GM21515 (cell line): ENCODE data around the gene SLC9A9.
A peak's percentile ranks its signal among the peaks of the same experiment; 100 is the strongest.
"Not testable (repeated sequence)": the region's sequence is repeated elsewhere in the genome, so short reads cannot be mapped to it uniquely, and the experiment has no call there.

Source experiments
- ATAC-seq: cut with Tn5 transposase; IDR thresholded peaks from one replicate; pipeline ENCODE4 v1.9.1; 2021; ENCODE audit not compliant: unreplicated experiment

SLC9A9 gene

DNA sequence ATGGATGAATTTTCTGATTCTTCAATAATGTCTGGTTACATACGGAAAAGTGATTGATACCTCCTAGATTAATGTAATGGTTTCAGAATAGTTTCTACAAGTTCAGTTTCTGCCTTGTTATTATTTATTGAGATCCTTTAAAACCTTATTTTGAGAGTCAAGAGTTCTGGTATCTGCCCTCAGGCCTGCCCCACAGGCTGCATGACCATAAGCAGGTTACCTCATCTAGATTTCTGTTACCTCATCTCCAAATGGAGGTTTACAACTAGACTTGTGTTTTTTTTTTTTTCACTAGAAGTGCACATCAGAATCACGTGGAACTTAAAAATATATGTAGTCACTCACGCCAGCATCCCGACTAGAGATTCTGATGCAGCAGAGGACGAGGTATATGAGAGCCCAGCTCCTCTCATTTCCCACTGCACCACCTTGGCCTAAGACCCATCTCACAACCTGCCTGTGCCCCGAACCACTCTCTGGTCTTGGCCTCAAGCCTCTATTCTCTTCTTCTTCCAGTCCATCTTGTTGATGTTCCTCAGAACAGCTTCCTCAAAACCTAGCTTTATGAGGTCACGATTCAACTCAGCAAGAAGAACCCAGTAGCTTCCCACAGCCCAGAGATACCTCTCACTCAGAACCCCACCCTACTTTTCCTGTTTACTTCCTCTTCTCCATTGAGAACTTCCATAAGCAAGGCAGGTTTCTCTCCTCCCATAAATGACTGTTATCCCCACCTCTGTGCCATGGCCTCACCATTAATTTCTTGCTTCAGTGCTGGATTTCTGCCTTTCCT, 375.3 kb downstream of the SLC9A9 start:
- no peak for ATAC-seq

DNA sequence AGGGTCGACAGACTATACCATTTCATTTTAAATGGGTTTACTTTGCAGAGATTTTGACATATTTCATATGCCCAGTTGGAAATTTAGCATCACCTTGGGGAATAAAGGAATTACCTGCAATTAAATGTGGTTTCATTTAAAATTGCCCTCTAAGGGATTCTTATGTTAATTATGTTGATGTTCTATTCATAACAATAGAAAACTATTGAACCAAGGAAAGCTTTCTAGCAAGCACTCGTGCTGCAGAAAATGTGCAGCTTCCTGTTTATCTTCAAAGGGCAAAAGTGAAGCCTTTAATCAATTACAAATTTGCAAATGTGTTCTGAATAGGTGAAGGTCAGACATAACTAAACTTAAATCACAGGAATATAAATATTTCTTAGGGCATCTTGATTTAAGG, 376.6 kb downstream of the SLC9A9 start:
- no peak for ATAC-seq

DNA sequence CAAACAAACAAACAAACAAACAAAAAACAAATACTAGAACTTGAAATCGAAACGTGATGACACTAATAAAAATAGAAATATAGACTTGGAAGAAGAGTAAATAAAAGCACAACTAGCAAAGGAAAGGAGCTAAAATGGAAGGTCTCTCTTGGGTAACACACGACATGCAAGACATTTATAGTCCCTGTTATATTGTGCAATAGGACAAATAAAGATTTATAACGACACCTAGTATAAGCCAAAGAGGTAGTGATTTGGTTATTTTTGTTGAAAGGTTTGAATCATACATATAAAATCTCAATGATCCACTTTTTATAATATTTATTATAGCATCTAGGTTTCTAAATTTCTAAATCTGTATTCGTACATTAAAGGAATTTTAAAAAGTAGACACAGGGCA, 379.1 kb downstream of the SLC9A9 start:
- no peak for ATAC-seq

DNA sequence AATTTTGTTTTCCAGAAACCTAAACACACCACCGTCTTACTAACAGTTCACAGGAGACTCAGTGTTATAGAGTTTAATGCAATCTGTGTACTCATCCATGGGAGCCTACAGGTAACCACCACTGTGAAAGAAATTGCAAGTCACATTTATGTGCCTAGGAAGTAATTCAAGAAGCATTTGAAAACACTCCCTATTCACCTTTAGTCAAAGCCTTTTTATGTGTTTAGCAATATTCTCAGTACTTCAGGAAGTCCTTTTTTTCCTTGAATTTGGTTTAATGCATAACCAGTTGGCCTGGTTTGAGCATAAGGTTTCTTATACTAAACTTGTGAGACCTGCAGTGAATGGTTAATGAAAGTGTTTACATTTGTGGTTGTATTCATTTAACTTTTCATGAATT, 382.6 kb downstream of the SLC9A9 start:
- ATAC-seq: no peak

DNA sequence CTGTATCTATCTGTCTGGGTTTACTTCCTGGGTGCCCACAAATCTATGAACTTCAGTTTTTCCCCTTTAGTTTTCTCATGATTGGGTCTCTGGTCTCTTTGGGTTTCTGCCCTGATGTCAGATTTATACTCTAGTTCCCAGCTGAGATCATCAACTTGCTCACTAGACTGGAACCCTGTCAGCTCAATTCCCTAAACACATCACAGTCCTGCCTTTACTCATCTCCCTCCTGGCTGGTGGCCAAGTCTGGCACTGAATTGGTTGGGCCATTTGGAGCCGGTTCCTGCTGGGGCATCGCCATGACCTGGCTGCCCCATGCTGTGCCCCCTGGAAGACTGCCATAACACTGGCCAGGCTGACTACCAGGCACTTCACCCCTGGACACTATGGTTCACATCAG, 383.4 kb downstream of the SLC9A9 start:
- no peak for ATAC-seq

DNA sequence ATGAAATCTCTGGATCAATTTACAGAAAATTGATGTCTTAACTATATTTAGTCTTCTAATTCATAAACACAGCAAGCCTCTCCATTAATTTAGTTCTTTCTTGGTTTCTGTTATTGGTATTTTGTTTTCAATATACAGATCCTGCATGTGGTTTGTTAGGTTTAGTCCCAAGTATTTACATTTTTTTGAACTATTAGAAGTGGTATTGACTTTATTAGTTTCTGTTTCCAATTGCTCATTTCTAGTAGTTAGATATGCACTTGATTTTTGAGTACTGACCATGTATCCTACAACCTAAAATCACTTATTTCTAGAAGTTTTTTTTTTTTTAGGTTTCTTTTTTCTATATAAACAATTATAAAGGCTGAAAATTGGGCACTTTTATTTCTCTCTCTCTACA, 392.8 kb downstream of the SLC9A9 start:
- ATAC-seq: no peak

DNA sequence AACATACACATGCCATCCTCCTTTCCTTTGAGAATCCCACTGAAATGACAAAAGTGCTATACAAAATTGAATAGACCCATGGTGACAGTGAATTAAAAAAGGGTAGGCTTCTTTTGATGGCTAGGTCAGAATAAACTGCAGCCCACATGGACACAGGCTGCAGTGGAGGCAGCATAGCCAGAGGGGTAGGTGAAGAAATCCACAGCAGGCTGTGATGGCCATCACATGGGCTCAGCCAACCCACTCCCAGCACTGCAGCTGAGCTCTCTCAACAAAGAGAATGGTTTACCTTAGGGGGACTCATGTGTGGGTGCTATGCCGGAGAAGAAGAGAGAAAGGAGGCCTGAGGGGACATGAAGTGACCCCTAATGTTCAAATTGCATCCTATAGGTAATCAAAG, 397.6 kb downstream of the SLC9A9 start:
- ATAC-seq: no peak

DNA sequence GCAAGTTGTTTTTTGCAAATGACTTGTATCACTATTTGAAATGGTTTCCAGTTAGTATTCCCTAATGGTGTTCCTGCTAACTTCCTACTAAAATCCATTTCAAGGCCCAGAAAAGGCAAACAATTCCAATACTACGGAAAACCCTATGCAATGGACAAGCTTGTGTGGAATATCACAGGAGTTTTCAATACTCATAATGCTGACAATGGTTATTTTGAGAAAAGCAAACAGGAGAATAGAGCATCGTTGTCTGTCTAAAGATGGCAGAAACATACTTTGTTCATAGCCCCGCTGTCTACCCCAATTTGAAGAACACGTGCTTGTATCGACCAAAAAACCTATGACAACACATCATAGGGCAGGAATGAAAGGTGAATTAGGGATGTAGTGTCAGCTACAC, 400.8 kb downstream of the SLC9A9 start:
- ATAC-seq: no peak

DNA sequence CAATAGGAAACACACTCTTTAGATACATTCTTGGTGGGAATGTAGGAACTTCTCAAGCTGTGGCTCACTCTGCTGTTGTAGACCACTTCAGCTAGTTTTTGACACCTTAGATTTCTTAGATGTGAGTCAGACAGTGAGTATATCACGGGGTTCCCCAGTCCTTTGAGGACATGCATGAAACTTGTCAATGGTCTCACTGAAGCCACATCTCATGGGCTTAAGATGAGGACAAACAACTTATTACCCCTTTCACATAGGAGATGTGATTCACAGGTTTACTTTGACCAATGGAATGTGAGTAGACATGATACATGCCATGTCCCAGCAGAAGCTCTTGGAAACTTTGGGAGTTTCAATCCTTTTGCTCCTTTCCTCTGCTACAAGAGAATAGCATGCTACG, 403.1 kb downstream of the SLC9A9 start:
- ATAC-seq: peak; percentile 65

DNA sequence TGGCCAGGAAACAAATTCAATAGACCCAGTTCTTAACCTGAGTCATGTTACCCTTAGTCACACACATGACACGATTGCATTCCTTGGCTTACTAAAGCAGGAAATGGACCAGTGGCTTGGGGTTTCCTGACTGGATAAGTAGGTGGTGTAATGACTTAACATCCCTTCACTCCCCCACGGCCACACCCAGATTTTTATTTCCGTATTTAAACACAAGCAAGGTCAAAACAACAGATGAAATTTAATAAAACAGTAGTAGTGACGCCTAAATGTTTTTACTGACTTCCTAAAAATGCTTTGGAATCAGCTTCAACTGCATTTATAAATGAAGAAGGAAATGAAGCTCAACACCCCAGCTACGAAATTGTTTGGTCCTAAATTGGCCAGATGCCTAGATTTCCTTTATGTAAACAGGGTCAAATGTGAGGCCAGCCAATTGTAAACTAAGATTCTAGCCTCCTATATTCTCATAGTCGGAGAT, 404.4 kb downstream of the SLC9A9 start:
- no peak for ATAC-seq

DNA sequence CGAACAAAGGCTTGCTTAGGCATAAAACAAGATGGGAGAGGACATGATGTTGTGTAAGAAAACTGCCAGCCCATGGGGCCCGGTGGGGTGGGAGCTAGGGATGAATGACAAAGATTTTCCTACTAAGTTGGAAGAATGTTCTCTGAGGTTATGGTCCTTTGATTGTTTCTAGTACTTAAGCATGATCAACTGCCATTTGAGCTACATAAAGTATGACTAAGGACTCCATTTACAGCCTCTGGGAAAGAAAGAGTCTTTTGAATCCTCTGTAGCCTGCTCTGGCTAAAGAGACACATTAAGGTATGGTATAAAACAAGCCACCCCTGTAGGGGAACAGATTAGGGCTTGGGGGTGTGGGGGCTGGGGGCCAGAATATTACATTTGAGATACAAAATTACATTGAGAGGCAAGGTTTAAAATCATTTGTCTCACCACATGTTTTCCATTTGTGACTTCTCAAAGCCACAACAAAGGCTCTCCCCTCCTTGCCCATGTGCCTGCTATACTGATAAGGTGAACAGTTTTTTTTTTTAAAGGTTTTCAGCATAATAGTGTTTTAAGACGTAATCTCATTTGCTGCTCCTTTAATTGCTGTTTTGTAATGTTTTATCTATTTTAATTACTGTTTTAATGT, 405.3 kb downstream of the SLC9A9 start:
- no peak for ATAC-seq

DNA sequence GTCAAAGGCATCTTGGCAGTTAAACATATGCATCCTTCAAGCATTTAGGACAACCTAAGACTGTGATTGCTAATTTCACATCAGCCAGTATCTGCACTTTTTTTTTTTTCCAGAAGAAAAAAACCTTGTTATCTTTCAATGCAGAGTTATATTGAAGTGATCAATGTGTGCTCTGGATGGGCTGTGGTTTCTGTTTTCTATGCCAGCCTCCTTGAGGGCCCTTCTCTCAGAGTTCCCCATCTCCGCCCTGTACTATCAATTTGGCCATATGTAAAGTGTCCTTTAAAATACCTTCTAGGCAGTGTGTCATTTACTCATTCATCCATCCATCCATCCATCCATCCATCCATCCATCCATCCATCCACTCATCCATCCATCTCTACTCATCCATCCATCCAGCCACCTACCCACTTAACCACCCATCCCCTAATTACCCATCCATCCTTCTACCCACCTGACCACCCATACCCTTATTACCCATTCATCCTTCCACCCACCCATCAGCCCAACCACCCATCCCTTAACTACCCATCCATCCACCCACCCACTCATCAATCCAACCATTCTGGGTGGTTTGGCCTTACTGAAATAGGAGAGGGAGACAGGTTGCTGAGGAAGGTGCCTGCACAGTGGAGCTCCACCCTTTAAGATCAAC, 406.6 kb downstream of the SLC9A9 start:
- ATAC-seq: no peak

DNA sequence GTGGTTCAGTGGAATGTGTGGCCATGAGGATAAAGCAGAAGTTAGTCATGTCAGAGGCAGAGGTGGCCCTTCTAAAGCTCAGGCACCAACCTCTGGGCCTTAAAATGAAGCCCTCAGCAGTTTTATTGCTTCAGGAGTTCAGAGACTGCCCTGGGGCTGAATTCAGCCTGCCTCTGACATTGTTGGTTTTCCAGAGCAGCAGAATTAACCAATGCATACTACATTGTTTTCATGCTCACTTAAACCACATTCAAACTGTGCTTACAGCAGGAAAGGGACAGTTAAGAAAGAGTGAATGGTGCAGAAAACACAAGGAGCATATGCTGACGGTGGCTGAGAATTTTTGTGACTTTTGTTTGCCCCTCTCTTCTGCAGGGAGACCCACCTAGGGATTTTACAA, 408.5 kb downstream of the SLC9A9 start:
- ATAC-seq: no peak

DNA sequence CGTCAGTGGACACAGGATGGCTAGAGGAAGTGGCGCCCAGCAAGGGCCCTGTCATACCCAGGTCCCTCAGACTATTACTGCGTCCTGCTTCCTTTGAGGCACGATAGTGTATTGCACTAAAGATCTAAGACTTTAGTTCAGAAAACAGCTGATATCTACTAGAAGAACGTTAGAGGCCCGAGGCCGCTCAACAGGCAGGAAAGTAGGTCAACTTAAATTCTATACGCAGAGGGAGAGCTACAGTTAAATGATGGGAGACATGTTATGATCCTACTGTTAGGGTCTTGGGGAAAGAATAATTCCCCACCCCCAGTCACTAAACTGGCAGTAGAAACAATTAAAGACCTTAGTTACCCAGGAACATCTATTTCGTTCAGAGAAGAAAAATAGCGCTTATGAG, 410.9 kb downstream of the SLC9A9 start:
- ATAC-seq: no peak

DNA sequence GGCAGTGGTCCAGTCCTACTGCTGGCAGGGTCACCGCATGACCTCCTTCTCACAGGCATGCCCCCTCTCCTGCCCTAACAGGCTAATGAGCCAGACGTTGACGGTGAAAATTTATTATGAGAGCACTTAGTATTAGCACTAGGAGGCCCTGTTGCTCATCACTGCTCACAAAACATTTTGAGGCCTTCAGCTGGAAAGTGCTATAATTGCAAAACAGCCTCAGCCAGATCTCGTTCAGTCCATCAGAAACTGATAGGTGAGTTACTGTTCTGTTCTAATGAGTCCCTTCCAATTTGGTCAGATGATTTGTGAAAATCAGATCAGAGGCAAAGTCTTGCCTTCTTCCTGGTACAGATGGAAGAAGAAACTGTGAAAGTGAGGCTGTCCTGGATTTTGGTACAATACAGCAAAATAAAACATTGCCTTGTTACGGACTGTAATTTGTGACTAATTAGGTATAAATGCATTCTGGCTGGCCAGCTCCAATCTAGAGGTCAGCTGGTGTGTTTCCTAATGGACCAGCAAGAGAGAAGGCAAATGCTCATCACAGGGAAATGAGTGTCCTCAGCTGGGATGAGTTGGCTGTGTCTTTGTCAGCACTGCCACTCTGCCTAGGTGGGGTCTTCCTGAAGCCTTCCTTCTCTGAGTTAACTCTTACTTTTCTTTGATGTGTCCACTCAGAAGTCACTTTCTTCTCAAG, 411.9 kb downstream of the SLC9A9 start:
- no peak for ATAC-seq

DNA sequence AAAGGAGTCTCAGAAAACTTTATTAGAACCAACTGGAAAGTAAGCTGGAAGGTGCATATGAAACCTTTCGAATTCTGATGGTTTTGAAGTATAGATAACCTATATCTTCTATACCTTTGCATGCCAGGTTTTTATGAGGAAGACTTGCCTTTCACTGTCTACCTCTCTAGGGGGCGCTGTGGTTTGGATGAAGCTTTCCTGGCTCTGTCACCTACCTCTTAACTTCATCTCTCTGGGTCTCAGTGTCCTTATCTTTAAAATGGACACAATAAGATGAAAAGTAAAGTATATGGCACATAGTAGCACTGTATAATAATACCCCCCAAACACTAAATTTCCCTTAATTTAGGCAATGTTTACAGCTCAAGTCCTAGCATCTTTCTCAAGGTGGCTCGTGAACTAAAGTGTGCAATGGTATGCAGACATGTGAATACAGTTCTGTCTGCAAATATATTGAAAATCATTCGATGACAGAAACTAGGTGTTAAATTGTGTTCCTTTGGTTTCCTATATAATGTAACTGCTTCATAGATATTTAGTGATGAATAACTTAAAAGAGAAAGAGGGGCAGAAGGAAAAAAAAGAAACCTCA, 414.4 kb downstream of the SLC9A9 start:
- no peak for ATAC-seq

DNA sequence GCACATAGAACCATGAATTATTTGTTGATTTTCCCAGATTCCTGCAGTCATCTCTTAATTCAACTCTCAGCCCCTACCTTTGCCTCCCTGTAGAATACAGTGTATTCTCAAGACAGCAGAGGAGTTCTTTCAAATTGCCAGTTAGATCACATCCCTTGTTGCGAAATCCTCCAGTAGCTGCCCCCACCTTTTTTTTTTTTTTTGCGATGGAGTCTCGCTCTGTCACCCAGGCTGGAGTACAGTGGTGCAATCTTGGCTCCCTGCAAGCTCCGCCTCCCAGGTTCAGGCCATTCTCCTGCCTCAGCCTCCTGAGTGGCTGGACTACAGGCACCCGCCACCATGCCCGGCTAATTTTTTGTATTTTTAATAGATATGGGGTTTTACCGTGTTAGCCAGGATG, 417.0 kb downstream of the SLC9A9 start:
- ATAC-seq: not testable (repeated sequence)

DNA sequence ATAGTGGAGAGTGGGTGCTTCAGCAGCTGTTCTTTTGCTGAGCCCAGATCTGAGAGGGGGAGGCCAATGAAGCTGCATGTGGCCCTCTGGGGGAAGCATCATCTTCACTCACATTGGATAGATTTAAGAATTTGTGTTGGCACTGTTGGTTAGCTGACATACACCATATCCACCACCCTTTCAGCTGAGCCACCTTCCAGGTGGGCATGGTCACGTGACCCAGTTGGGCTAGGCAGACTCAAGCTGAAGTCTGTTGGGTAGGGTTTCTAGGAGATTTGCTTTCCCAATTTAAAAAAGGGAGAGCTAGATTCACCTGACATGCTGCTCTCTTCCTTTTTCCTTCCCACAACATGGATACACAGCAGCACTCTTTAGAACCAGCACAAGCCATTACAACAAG, 417.7 kb downstream of the SLC9A9 start:
- no peak for ATAC-seq

DNA sequence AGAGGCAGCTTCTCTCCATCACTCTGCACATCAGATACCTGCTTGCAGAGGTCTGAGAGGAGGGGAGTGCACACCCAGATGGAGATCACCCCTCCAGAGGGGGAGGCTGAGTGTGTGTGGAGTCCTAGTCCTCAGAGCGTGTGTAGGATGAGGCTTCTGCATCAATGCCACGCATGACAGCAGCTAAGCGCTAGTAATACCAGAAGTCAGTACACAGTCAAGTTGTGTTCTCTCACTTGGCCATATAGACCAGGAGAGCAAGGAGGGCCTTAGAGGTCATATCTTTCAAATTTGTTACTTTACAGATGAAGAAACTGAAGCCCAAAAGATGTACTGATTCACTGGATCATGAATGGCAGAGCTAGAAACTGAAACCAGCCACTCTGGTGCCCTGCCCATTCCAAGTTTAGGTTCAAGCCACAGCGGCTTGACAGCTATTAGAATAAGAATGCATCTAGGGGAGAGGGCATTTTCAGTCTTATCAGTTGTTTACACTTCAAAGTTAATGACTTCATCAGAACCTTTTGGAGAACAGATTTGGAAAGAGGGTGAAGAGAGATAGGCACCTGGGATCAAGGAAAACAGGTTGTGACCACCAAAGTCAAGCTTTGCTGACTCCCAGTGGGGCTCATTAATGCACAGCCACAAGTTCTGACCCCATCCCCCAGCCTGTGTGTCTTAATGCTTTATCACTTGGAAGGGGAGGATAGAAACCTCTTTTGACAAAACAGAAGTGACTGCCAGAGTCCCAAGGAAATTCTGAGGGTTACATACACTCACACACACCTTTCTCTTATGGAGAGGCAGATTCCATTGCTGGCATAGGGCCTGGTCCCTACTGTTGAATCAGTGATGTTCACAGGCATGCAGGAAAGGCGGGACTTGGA, 418.4 kb downstream of the SLC9A9 start:
- no peak for ATAC-seq

DNA sequence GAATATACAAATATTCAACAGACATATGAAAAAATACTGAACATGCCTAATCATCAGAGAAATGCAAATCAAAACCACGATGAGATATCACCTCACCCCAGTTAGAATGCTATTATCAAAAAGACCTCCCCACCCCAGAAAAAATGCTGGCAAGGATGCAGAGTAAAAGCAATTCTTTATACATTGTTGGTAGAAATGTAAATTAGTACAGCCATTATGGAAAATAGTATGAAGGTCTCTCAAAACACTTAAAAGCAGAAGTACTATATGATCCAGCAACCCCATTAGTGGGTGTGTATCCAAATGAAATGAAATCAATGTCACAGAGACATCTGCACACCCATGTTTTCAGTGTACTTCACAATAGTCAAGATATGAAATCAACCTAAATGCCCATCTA, 420.0 kb downstream of the SLC9A9 start:
- no peak for ATAC-seq
